DOHH2 (cell line): ENCODE data around the gene C21orf58.

Experiments
- H3F3A ChIP-seq: fragments of 200-600 bp; sonication (generic), shearing (Covaris generic); 2 replicates; pipeline ENCODE4 v1.6.0; 2016; ENCODE audit warnings: antibody characterized with exemption, mild to moderate bottlenecking; ENCODE audit not compliant: control insufficient read depth, insufficient read depth
- H3K27ac ChIP-seq: fragments of 200-600 bp; sonication (generic); 2 replicates; pipeline ENCODE4 v1.5.1; 2014; ENCODE audit warnings: low read depth, mild to moderate bottlenecking, low read length, moderate library complexity
- H3K27me3 ChIP-seq: fragments of 200-600 bp; sonication (generic); 2 replicates; pipeline ENCODE4 v1.6.1; 2014; ENCODE audit warnings: mild to moderate bottlenecking, low read length, mixed read lengths; ENCODE audit not compliant: control insufficient read depth
- H3K36me3 ChIP-seq: fragments of 200-600 bp; sonication (generic); 2 replicates; pipeline ENCODE4 v1.6.1; 2014; ENCODE audit warnings: mild to moderate bottlenecking, low read length, moderate library complexity, mixed read lengths; ENCODE audit not compliant: control insufficient read depth
- H3K4me1 ChIP-seq: fragments of 200-600 bp; sonication (generic); 2 replicates; pipeline ENCODE4 v1.6.1; 2014; ENCODE audit warnings: mild to moderate bottlenecking, low read length, mixed read lengths; ENCODE audit not compliant: control insufficient read depth
- H3K4me2 ChIP-seq: fragments of 200-600 bp; sonication (generic); 2 replicates; pipeline ENCODE4 v1.6.0; 2014; ENCODE audit warnings: mild to moderate bottlenecking, low read length, moderate library complexity
- H3K4me3 ChIP-seq: fragments of 200-600 bp; sonication (generic); 2 replicates; pipeline ENCODE4 v1.5.1; 2014; ENCODE audit warnings: mild to moderate bottlenecking, low read length, mixed read lengths
- H3K79me2 ChIP-seq: fragments of 200-600 bp; sonication (generic); 2 replicates; pipeline ENCODE4 v1.6.1; 2014; ENCODE audit warnings: mild to moderate bottlenecking, low read length, mixed read lengths; ENCODE audit not compliant: control insufficient read depth
- H3K9me2 ChIP-seq: fragments of 200-600 bp; sonication (generic); replicated peaks from 2 replicates; pipeline ENCODE4 v1.6.1; 2014; ENCODE audit warnings: mild to moderate bottlenecking, low read length, mixed read lengths; ENCODE audit not compliant: control insufficient read depth
- H3K9me3 ChIP-seq: fragments of 200-600 bp; sonication (generic); 2 replicates; pipeline ENCODE4 v1.6.1; 2014; ENCODE audit warnings: antibody characterized with exemption, low read length, mixed read lengths; ENCODE audit not compliant: control insufficient read depth, insufficient read depth
- H4K20me1 ChIP-seq: fragments of 200-600 bp; sonication (generic); 2 replicates; pipeline ENCODE4 v1.6.0; 2014; ENCODE audit warnings: low read depth, mild to moderate bottlenecking, antibody characterized with exemption, low read length, moderate library complexity; ENCODE audit not compliant: control insufficient read depth, insufficient read depth
- CTCF ChIP-seq: fragments of 200-600 bp; sonication (generic); IDR thresholded peaks from one replicate; pipeline ENCODE4 v1.5.1; 2014; ENCODE audit warnings: antibody characterized with exemption, mild to moderate bottlenecking, low read depth, low read length; ENCODE audit not compliant: poor library complexity, severe bottlenecking
- EZH2phosphoT487 ChIP-seq: fragments of 200-600 bp; sonication (generic); IDR thresholded peaks from 2 replicates; pipeline ENCODE4 v1.6.1; 2017; ENCODE audit warnings: borderline replicate concordance, mild to moderate bottlenecking, antibody characterized with exemption, low read length, moderate library complexity, mixed read lengths

C21orf58 gene

GRCh38 chr21:46371204-46372013 lies 47.7 kb upstream of the C21orf58 start:
- no peaks in the 10 kb centered on the region for H3K4me1 ChIP-seq
- H3K27me3 ChIP-seq, result no peaks in the 10 kb centered on the region
- TF ChIP-seq CTCF (no peak), EZH2phosphoT487 (no peak)
- peaks cover 5% of the 10 kb centered on the region; the same call in 1 of the 2 replicates for H4K20me1 ChIP-seq
- no peaks in the 10 kb centered on the region for H3F3A ChIP-seq
- no peak overlapping the region for H3K4me2 ChIP-seq
- H3K9me3 ChIP-seq, result no peaks in the 10 kb centered on the region; the same call in 1 of the 2 replicates
- peaks cover 60% of the 10 kb centered on the region for H3K36me3 ChIP-seq
- H3K27ac ChIP-seq, result no peak overlapping the region
- no peaks in the 10 kb centered on the region for H3K9me2 ChIP-seq
- peaks cover 87% of the 10 kb centered on the region for H3K79me2 ChIP-seq
- no peak overlapping the region for H3K4me3 ChIP-seq

- Histone ChIP-seq H4K20me1 (peaks cover 5% of the 10 kb centered on the region; the same call in 1 of the 2 replicates), H3F3A (no peaks in the 10 kb centered on the region), H3K36me3 (peaks cover 62% of the 10 kb centered on the region), H3K4me1 (no peaks in the 10 kb centered on the region), H3K79me2 (peaks cover 76% of the 10 kb centered on the region), H3K9me3 (no peaks in the 10 kb centered on the region), H3K4me3 (no peak overlapping the region), H3K27ac (no peak overlapping the region), H3K4me2 (no peak overlapping the region), H3K9me2 (no peaks in the 10 kb centered on the region), H3K27me3 (no peaks in the 10 kb centered on the region)
- TF ChIP-seq EZH2phosphoT487 (no peak), CTCF (no peak)
Measured at GRCh38 chr21:46369520-46370235, 46.0 kb upstream of the C21orf58 start.

GRCh38 chr21:46368533-46369285 lies 45.0 kb upstream of the C21orf58 start:
- H3K9me2 ChIP-seq, result no peaks in the 10 kb centered on the region

More at GRCh38 chr21:46368533-46369285, 45.0 kb upstream of the C21orf58 start:
- Histone ChIP-seq H3K4me1 (no peaks in the 10 kb centered on the region), H3F3A (no peaks in the 10 kb centered on the region), H3K4me2 (no peak overlapping the region), H3K4me3 (no peak overlapping the region), H3K27ac (no peak overlapping the region), H3K36me3 (peaks cover 66% of the 10 kb centered on the region), H3K27me3 (no peaks in the 10 kb centered on the region), H3K79me2 (peaks cover 67% of the 10 kb centered on the region), H4K20me1 (peaks cover 5% of the 10 kb centered on the region; the same call in 1 of the 2 replicates), H3K9me3 (no peaks in the 10 kb centered on the region)
- TF ChIP-seq EZH2phosphoT487 (no peak), CTCF (no peak)
